Measurements from ENCODE around the gene PRM1. TPM values are rescaled to one million over a fixed set of nuclear protein-coding genes. Genes with fewer than 3 reads are reported as not detected.

PRM1 gene
- total RNA-seq, 3 donors from 2014 or later: not detected

DNA sequence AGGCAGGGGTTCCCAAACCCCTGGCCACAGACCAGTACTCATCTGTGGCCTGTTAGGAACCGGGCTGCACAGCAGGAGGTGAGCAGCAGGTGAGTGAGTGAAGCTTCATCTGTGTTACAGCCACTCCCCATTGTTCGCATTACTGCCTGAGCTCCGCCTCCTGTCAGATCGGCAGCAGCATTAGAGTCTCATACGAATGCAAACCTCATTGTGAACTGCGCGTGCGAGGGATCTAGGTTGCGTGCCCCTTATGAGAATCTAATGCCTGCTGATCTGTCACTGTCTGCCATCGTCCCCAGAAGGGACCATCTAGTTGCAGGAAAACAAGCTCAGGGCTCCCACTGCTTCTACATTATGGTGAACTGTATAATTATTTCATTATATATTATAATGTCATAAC, 39.0 kb upstream of the PRM1 start:
- Histone ChIP-seq H3K27me3 (no peaks in the 10 kb centered on the region), H3K4me3 (no peak overlapping the region), H3K27ac (no peak overlapping the region), H3K4me1 (no peaks in the 10 kb centered on the region), H3K9me3 (no peaks in the 10 kb centered on the region), H3K36me3 (no peaks in the 10 kb centered on the region)
- no peak for DNase-seq (ENCODE audit: low spot score in 2 of 2)
- no peak for TF ChIP-seq POLR2A (IDR thresholded peaks at IDR 0.05)
- TF ChIP-seq POLR2AphosphoS5 (IDR thresholded peaks at IDR 0.05): no peak
- TF ChIP-seq, protein P1, sequence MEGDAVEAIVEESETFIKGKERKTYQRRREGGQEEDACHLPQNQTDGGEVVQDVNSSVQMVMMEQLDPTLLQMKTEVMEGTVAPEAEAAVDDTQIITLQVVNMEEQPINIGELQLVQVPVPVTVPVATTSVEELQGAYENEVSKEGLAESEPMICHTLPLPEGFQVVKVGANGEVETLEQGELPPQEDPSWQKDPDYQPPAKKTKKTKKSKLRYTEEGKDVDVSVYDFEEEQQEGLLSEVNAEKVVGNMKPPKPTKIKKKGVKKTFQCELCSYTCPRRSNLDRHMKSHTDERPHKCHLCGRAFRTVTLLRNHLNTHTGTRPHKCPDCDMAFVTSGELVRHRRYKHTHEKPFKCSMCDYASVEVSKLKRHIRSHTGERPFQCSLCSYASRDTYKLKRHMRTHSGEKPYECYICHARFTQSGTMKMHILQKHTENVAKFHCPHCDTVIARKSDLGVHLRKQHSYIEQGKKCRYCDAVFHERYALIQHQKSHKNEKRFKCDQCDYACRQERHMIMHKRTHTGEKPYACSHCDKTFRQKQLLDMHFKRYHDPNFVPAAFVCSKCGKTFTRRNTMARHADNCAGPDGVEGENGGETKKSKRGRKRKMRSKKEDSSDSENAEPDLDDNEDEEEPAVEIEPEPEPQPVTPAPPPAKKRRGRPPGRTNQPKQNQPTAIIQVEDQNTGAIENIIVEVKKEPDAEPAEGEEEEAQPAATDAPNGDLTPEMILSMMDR (IDR thresholded peaks at IDR 0.05): no peak
- intact Hi-C loops (cut with DNase I; ENCODE audit: low total_unique reads): no loop called here

DNA sequence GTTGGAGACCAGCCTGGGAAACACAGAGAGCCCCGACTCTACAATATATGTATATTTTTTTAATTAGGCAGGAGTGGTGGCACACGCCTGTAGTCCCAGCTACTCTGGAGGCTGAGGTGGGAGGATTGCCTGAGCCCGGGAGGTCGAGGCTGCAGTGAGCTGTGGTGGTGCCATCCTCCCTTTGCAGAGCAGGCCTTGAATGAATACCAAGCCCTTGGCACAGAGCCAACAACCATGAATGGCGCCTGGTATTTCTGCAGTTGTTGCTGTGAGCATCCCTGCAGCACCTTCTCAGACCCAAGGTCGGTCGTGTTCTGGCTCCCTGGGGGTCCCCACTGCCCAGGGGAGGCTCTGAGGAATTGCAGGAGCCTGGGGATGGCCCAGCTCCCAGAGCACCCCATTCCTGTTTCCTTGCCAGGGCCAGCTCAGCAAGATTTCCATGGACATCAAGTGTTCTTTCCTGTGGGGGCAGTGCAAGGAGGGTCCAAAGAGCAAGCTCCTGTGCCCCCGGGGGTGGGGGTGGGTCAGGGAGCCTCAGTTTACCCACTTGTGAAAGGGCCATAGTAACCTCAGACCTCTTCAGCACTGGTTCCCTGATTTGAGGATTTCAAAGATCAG, 38.5 kb upstream of the PRM1 start:
- Histone ChIP-seq H3K27ac (no peak overlapping the region), H3K9me3 (no peaks in the 10 kb centered on the region), H3K36me3 (no peaks in the 10 kb centered on the region), H3K27me3 (no peaks in the 10 kb centered on the region), H3K4me3 (no peak overlapping the region), H3K4me1 (no peaks in the 10 kb centered on the region)
- TF ChIP-seq POLR2A (IDR thresholded peaks at IDR 0.05) (no peak), POLR2AphosphoS5 (IDR thresholded peaks at IDR 0.05) (no peak)
- TF ChIP-seq, protein P1 (IDR thresholded peaks at IDR 0.05): no peak
- DNase-seq (ENCODE audit: low spot score in 2 of 2): no peak
- intact Hi-C loops (cut with DNase I; ENCODE audit: low total_unique reads): no loop called here

DNA sequence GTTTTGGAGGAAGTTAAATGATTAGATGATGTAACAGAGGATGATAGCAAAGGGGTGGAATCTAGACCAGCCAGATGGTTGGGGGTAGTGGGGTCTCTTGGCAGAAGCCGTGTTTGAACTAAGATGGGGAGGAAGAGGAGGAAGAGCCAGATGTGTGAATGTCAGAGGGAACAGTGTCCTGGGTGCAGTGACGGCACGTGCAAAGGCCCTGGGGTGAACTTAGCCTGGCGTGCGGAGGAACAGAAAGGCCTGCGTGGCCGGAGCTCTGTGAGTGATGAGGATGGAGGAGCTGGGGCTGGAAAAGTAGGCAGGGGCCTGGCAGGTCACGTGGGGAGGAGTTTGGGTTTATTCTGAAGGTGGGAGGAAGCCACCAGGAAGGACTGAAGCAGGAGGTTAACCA, 37.7 kb upstream of the PRM1 start:
- Histone ChIP-seq H3K27me3 (no peaks in the 10 kb centered on the region), H3K4me1 (no peaks in the 10 kb centered on the region), H3K4me3 (no peak overlapping the region), H3K36me3 (no peaks in the 10 kb centered on the region), H3K27ac (no peak overlapping the region), H3K9me3 (no peaks in the 10 kb centered on the region)
- no peak for DNase-seq (ENCODE audit: low spot score in 2 of 2)
- TF ChIP-seq POLR2AphosphoS5 (IDR thresholded peaks at IDR 0.05) (no peak), POLR2A (IDR thresholded peaks at IDR 0.05) (no peak)
- TF ChIP-seq, protein P1 (IDR thresholded peaks at IDR 0.05): no peak
- intact Hi-C loops (cut with DNase I; ENCODE audit: low total_unique reads): no loop called here

DNA sequence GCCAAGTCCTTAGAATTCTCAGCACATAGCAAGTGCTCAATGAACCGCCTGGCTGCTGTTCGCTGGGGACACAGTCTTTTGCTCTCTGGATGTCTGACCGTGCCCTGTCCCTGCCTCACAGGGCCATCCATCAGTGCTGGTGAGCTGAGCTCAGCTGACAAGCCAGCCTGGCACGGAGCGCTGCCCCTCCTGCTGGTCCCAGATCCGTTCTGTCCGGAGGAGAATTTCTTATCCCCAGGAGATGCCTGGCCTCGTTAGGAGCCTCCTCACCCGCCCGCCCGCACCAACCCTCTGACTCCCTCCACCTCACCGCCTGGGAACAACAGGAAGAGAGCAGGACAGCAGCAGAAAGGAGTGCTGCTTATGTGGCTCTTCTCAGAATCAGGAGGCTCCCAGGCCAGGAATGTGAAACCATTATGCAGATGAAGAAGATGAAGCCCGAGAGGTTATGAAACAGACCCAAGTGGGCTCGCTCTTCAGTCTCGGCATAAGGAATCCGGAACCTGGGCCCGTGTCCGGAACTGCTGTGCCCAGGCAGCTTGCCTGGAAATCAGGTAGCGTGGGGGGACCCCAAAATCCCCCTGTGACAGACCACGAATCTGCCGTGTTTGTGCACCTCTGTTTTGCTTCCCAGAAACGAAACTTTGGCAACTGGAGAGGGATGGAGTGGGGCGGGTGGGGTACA, 35.3 kb upstream of the PRM1 start:
- Histone ChIP-seq H3K9me3 (no peaks in the 10 kb centered on the region), H3K27ac (no peak overlapping the region), H3K4me3 (no peak overlapping the region), H3K4me1 (no peaks in the 10 kb centered on the region), H3K27me3 (no peaks in the 10 kb centered on the region), H3K36me3 (no peaks in the 10 kb centered on the region)
- TF ChIP-seq, protein P1 (IDR thresholded peaks at IDR 0.05): no peak
- no peak for TF ChIP-seq POLR2A (IDR thresholded peaks at IDR 0.05)
- TF ChIP-seq POLR2AphosphoS5 (IDR thresholded peaks at IDR 0.05): no peak
- DNase-seq (ENCODE audit: low spot score in 2 of 2): no peak
- intact Hi-C loops (cut with DNase I; ENCODE audit: low total_unique reads): no loop called here

DNA sequence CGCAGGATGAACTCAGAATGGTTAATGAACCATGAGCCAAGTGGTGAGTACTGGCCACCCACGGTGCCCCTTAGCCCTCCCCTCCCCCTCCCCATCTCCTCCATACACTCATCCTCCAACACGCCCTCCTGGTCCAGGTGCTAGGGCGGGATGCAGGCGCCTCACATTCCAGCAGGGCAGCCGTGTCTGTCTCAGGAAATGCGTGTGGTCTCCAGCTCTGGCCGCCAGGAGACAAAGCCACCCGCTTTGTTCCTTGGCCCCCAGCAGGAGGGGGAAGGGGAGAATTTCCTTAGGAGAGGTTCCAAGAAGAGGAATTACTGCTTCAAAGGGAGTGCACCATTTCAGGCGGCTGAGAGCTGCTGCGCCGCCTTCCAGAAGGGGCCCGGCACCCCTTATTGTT, 34.4 kb upstream of the PRM1 start:
- no peak for DNase-seq (ENCODE audit: low spot score in 2 of 2)

More for the DNA sequence above, 34.4 kb upstream of the PRM1 start:
- Histone ChIP-seq H3K4me1 (no peaks in the 10 kb centered on the region), H3K4me3 (no peak overlapping the region), H3K27ac (no peak overlapping the region), H3K9me3 (no peaks in the 10 kb centered on the region), H3K36me3 (no peaks in the 10 kb centered on the region), H3K27me3 (no peaks in the 10 kb centered on the region)
- TF ChIP-seq, protein P1 (IDR thresholded peaks at IDR 0.05): no peak
- TF ChIP-seq POLR2AphosphoS5 (IDR thresholded peaks at IDR 0.05) (no peak), POLR2A (IDR thresholded peaks at IDR 0.05) (no peak)
- intact Hi-C loops (cut with DNase I; ENCODE audit: low total_unique reads): no loop called here

All from breast epithelium (tissue), 4 donors.